Non-pigmented ciliary epithelial cell (primary cell): ENCODE measurements around the gene C6.
A peak's percentile ranks its signal among the peaks of the same experiment; 100 is the strongest.
"Not testable (repeated sequence)": the region's sequence is repeated elsewhere in the genome, so short reads cannot be mapped to it uniquely, and the experiment has no call there.

Experiments
- DNase-seq: peaks from one replicate; pipeline ENCODE4 v3.0.0-alpha.2; 2010; ENCODE audit warnings: low read depth

C6 gene

DNA sequence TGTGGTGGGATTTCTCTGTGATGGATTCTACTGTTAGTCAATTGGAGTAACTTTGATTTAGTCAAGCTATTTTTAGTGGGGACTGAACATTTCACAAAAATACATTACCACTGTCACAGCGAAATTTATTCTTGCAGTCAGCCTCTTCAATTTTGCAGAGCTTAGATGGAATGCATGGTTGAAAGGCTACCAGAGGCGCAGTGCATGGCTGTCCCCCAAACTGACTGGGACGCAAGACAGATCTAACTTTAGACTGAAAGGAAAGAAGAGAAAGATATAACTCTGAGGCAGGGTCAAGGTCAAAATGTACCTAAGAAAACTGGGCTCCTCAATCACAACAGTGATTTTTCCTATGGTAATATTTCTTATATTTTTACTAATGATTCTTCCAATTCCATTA, 13.7 kb downstream of the C6 start:
- DNase-seq: no peak

DNA sequence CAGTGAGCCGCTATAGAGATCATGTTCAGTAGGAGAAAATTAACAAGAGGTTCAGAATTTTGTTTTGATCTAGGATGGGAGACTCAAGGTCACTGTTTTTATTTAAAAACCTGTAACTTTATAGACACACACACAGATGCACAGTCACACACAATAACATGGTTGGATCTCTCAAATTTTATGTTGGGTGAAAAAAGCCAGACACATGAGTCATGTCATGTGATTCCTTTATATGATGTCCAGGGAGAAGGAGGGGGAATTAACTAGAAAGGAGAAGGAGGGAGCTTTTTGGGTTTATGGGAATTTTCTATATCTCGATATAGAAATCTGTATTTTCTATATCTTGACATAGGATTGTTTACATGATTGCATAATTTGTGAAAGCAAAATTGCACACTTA, 17.1 kb downstream of the C6 start:
- DNase-seq: no peak

DNA sequence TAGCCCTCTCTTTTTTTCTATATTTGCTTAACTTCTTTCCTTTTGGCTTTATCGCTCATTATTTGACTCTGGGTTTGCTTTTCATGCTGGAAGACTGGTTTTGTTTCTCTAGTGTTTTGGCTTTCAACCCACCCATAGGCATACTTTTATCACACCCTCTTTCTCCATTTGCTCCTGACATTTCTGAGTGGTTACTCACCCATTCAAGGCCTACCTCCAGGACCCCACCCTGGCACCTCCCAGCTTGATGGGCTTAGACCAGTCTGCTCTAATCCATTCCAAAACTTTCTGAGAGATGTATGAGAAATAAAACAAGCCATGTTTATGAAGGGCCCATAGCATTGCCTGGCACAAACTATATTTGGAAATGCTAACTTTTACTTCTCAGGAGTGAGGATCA, 18.1 kb downstream of the C6 start:
- no peak for DNase-seq

DNA sequence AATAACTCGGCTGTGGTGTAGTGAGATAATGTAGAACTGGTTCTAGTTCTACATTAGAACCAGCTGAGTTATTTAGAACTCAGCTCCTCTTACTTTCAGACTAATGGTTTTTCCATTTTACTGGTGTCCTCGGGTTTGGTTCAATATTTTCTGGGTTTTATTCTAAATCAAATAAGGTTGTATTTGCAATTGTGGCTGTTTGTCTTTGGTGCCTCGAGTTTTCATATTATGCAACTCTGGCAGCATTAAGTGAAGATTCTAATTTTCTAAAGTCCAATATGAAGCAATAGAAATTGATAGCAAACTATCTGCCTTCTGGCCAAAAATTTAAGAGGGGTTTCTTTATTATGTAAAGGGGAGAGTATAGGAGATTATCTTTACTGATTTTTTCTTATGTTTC, 19.0 kb downstream of the C6 start:
- DNase-seq: no peak

DNA sequence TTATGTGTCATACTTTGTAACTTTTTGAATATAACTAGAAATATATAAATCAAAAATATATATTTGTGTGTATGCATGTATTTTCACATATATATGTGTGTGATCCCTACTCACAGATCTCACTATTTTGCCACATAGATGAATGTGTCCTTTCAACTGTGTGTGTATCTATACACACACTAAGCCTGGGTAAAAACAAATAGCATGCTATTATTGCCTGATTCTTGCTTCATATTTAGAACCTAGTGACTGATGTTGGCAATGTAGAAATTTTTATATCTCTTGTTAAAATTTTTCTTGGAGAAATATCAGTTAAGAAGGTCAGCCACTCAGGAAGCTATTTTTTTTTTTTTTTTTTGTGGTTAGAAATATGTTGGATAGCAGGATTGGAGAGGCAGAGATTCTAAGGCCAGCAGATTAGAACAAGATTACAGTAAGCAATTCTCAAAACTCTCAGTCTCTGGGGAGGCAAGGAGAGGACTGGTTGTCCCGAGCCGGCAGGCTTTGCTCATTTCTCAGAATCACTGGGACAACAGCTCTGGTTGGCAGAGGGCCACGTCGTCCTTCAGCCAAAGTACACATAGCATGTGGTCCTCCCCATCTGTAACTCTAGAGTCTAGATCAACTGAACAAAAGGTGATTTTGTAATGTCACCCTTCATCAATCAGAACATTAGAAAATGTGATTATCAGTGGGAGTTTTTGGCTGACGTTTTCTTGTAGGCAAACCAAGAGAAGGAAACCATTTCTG, 19.7 kb downstream of the C6 start:
- peak; percentile 13 for DNase-seq

DNA sequence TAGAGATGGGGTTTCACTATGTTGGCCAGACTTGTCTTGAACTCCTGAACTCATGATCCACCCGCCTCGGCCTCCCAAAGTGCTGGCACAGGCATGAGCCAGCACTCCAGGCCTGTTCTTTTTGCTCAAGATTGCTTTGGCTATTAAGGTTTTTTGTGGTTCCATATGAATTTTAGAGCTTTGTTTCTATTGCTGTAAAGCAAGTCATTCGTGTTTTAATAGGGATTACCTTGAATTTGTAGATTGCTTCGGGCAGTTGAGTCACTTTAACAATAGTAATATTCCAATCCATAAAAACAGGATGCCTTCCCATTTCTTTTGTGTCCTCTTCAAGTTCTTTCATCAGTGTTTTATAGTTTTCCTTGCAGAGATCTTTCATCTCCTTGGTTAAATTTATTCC, 22.1 kb downstream of the C6 start:
- no peak for DNase-seq

DNA sequence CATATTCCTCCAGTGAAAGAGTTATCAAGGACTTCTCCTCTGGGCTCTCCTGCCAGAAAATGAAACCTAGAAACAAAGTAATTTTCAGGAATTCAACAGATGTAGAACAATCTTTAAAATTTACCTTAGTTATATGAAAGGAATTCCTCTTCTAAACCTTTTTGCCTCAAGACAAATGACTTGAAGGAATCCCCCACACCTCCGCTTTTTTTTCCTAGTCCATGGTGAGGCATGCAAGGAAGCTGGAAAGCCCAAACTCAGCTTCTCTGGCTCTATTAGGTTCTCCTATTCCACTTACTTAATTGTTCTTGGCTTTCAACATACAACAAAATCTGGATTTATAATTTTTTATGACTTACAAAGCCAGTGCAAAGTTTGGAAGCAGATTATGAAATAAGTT, 27.2 kb downstream of the C6 start:
- no peak for DNase-seq

DNA sequence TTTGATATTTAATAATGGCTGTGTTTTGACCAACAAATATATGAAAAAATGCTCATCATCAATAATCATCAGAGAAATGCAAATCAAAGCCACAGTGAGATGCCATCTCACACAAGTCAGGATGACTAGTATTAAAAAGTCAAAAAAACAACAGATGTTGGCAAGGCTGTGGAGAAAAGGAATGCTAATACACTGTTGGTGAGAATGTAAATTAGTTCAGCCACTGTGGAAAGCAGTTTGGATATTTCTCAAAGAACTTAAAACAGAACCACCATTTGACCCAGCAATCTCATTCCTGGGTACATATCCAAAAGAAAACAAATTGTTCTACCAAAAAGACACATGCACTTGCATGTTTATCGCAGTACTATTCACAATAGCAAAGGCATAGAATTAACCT, 30.0 kb downstream of the C6 start:
- not testable (repeated sequence) for DNase-seq

DNA sequence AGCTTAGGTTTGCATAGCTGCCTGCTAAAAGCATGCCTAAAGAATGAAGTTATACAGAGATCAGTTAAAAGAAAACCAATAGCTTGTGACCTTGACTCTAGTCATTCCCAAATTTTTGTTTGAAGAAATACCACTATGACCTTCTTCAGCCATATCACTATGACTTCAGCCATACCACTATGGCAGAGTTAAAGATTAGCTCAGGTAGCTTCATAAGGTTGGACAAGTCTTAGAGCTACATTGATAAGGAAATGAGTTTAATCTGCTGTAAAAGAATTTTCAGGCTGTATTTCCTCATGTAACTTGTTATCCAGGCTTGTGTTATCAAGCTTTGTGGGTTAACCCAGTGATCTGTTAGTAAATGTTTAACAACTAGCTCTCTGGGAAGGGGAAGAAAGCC, 30.7 kb downstream of the C6 start:
- DNase-seq: no peak

DNA sequence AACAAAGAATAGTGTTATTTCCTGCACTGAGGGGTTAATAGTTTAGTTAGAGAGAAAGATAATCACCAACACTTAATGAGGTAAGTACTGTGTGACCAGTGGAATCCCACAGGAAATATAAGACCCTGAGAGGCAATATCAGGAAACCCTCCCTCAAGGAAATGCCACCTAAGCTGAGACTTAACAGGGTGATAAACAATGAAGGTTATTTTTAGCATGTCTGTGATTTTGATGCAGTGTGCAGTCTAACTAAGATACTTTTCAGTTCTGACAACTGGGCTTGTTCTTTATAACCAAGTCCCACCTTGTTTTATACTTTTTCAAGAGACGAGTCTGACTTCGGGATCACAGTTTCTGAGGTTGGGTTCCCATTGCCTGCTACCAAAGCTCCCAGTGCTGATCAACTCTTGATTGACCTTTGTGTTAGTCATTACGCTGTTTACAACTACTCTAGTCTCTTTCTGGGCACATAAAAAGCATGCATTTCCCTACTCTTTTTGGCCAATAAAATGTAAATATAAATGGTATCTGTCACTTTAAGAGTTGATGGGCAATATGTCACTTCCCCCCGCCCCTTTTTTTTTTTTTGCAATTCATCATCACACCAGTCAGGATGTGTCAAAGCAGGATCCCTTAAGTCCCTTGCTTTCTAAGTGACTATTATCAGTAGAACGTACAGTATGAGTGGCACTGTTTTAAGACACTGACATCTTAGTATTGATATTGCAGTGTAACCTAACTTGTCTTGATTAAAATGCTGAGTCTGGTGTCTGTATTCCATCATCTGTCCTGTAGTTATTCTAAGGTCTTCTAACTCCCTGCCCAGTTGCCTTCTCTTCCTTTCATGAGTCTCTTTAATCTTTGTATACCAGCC, 31.4 kb downstream of the C6 start:
- DNase-seq: no peak

DNA sequence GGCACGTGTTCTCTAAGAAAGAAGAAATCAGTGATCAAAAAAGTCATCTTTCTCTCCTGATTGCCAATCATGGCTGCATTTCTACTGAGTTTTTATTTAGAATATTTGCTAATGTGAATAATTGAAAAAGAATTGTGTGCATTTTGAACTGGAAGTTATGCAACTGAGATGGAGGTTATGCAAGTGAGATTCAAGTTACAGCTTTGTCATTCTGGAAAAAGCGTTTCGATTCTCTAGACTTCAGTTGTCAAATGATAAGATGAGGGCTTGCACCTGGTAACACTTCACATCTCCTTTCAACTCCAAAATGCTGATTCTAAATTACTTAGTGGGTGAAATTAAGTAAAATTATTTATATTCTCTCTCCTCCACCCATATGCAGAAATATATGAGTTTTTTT, 36.4 kb downstream of the C6 start:
- no peak for DNase-seq

DNA sequence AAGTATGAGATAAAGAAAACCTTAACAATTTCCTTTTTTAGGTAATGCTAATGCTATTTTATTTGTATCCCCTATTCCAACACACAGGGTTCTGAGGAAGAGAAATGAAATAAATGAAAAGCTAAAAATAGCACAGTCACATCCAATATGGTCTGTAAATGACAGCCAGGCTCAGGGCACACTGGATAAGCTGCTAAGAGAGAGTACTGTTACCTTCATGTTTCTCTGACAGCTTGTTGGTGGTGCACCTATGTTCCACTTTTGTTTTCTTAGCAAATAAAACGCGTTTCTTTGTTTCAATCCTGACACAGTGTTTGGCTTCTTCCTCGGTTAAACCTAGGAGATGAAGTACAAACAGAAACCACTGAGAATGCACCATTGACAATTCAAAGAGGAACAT, 41.3 kb downstream of the C6 start:
- no peak for DNase-seq

DNA sequence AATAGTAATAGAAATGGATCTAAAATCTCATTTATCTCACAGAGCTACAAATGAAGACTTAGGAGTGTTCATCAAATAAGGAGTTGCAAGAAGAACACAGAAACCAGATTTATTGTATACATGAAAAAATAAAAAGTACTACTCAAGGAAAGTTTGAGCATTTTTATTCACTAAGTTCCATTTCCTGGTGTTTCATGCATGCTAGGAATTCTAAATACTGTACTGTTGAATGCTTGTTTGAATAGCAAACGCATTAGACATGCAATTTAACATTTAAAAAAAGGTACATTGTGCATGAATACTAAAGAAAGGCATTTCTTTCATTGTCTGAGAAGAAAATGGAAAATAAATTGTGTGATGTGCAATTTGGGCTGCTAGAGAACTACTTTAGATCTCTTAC, 52.1 kb downstream of the C6 start:
- no peak for DNase-seq

DNA sequence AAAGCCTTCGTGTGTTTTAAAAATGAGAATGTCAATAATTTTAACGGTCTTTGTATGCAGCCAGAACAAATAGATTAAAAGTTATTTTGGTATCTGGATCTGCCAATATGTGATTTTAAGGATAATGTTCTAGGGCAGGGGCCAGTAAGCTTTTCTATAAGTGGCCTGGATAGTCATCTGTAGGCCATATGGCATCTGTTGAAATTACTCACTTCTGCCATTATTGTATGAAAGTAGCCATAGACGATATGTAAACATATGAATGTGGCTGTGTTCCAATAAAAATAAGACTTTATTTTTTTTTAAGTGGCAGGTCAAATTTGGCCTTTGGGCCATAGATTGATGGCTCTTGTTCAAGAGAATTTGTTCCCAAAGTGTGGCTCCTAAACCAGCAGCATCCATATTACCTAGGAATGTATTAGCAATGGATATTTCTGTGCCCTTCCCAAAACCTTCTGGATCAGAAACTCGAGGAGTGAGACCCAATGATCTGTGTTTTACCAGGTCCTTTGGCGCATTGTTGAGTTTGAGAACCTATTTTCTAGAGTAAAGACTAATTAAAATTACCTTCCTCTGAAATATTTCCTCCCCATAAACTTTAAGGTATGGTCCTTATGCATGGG, 55.9 kb downstream of the C6 start:
- no peak for DNase-seq

DNA sequence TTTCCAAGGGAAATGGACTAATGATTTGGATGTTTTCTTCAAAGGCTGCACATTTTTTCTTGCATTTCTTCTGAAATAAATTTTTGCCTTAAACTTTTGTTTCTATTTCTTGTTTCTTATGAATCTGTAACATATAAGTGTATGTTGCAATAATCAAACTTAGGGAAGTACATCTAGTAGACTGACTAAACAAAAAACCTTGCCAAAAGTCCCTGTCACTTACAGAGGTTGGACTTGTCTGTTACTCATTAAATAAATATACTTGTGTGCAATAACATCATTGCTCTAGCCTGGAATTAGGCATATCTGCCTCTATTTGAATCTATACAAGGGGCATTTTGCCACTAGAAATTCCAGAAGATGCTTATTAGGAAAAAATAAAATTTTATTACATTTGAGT, 56.6 kb downstream of the C6 start:
- no peak for DNase-seq

DNA sequence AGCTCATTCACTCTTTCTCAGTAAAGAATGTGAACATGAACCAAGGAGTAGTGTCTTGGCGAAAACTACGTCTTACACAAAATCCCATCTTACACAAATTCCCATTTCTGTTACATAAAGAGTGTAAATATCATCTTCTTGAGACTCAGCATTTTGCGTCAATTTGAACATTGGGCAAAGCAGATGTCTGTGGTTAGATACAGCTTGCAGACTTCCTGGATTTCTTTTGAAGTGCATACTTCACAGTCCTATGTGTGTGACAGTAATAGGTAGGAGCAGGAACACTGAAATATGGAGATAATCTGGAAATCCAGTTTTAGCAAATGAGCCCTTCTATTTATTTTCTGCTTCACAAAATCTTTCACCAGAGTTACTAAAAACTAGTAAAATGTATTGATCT, 58.8 kb downstream of the C6 start:
- no peak for DNase-seq

DNA sequence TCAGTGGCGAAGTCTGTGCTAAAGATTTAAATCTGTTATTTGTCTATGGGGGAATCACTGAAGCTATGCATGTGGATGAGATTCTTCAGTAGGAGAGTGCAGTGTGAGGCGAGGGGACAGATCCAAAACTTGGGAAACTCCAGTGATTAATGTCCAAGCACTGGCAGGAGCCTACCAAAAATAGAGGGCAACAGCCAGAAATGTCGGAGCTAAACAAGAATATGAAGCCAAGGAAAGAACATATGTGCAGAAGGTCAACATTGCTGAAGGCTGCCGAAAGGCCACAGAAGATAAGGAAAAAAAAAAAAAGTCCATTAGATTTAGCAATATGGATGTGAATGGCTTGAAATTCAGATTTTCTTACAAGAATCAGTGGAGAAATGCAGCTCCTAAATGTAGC, 61.8 kb downstream of the C6 start:
- no peak for DNase-seq

DNA sequence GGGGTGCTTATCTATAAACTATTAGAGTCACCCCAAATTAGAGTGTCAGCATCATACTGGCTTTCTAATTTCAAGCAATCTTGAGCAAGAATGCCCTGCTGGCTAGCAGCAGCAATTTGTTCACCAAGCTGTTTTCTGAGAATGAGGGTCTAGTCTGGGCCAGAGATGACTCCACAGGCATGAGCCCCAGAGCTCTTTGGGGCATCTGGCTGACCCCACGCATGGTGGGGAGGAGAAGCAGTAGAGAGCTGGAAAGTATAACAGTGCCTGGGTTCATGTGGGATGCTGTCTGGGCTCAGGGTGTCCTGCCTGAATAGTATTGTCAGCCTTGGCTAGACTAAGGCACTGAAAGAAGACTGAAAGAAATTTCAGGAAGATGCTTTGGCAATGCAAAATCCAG, 64.9 kb downstream of the C6 start:
- no peak for DNase-seq

DNA sequence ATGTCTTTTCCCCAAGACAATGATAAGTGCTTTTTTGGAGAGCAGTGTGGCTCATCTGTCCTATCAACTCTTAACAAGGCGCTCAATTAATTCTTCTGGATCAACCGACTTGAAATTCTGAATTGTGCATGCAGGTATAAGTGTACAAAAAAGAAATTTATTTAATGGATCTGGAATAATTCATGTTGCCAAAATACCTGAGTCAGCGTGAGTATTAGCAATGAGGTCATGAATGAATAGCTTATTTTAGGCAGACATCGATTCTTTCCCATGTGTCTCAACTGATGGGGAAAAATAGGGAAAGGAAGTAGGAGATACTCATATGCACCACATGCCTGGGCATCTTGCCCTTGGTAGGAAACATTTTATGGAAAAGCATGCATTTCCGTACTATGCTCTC, 68.0 kb downstream of the C6 start:
- no peak for DNase-seq

DNA sequence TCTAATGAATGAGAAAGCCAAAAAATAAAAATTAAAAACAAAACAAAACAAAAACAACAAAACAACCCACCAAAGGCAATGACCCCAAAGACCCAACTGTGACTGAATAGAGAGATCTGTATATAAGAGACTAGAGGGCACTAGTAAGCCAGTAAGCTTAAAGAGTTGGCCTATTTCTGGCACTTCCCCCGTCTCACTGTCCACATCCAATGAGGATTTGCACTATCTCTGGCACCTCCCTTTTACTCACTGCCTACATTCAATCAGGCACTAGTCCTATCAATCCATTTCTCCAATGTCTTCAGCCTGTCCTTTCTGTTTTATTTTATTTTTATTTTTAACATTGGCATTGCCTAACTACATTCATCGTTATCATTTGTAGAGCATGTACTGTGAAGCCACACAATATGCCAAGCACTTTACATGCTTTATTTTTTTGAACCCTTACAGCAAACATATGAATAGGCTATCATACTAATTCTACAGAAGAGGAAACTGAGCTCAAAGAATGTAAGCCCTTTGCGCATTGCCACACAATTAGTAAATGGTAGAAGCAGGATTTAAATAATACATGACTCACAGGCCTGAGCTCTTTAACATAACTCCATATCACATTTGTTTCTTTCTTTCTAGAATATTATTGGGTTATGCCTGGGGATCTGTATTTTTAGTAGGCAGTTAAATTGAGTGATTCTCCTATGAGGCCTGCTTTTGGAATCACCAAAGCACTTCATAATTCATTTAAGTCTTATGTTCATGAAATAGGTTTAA, 70.0 kb downstream of the C6 start:
- DNase-seq: no peak

DNA sequence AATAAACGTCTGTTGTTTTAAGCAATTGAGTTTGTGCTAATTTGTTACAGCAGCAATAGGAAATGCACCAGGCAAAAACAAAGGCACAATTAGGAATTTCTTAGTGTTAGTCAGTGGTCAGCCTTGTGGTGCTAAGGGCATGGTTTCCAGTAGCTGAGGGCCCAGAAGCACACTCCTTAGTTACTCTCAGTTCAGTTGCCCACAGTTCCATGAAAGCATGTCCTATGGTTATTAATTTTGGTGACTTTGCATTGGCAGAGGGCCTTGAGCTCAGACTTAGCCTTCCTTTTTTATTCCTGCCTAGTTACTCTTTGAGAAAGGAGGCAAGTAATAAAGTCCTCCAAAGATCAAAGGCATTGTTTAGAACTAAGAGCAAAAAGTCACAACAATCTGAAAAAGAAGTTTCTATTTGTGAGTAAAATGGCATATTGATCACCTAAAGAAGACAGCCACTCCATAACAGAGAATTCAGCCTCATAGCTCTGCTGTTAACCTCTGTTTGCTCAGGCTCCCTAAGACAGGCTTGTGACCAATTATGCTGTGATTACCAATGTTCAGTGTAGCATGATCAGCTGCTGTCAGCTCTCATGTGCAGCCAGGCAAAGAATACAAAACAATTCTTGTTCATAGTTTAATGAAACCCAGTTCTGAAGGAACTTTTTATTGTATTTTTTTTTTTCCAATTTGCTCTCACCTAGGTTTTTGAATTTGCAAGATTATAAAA, 85.2 kb downstream of the C6 start:
- no peak for DNase-seq

DNA sequence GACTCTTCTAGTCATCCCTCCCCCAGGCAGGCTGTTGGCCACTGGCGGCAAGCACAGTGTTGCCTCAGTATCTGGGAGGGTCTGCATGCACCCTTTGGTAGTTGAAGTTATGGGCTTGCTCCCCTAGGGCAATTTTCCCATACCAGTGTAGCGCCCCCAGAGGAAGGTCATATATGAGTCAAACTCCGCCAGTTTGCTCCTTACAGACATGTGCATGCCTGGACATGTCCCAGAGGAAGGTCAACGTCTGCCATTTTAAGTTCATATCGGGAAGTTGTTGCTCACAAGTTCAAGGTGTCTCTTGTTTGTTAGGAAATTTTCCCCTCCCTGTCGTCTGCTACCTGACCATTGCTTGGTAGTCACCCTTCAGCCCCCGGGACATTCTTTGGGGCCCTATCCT, 90.9 kb downstream of the C6 start:
- DNase-seq: no peak
